Activated naive CD4-positive, alpha-beta T cell treated with anti-CD3 and anti-CD28 coated beads for 36 hours (primary cell): ENCODE measurements around the gene ALPK3. TPM values are rescaled to one million over a fixed set of nuclear protein-coding genes. Genes with fewer than 3 reads are reported as not detected.
"Not testable (repeated sequence)": the region's sequence is repeated elsewhere in the genome, so short reads cannot be mapped to it uniquely, and the experiment has no call there.

Source experiments
- CTCF ChIA-PET: fragments of 350-600 bp; sonication (Branson Sonifier 250); formaldehyde crosslinking; loops from one replicate; lab custom pipeline; 2021; ENCODE audit warnings: antibody characterized with exemption; lab: Charles Lee
- DNase-seq: peaks from one replicate; pipeline ENCODE4 v3.0.0-alpha.2; 2020
- H3K27ac Mint-ChIP-seq: one replicate; pipeline ENCODE4 v1.8.0; 2021; ENCODE audit warnings: mild to moderate bottlenecking, mixed read lengths
- H3K27me3 Mint-ChIP-seq: one replicate; pipeline ENCODE4 v1.8.0; 2021; ENCODE audit warnings: low read depth, mixed read lengths
- H3K36me3 Mint-ChIP-seq: one replicate; pipeline ENCODE4 v1.8.0; 2021; ENCODE audit warnings: low read depth, mixed read lengths
- H3K4me1 Mint-ChIP-seq: one replicate; pipeline ENCODE4 v1.8.0; 2021; ENCODE audit warnings: low read depth, mixed read lengths
- H3K4me3 Mint-ChIP-seq: one replicate; pipeline ENCODE4 v1.8.0; 2021; ENCODE audit warnings: mild to moderate bottlenecking, moderate library complexity, mixed read lengths
- H3K9me3 Mint-ChIP-seq: one replicate; pipeline ENCODE4 v1.8.0; 2021; ENCODE audit warnings: mixed read lengths
- intact Hi-C: fragments of 100-400 bp; cut with micrococcal nuclease; formaldehyde crosslinking; loops from one replicate; pipeline ENCODE4 v1.15.1; 2023
- total RNA-seq, 2 experiments: library from RNA; stranded (reverse); gene quantifications; one replicate each; pipeline ENCODE4 v1.2.3, GENCODE V29; 2021

ALPK3 gene
- total RNA-seq, 2 experiments from 2014 or later = 0.02 to 0.05 TPM

DNA sequence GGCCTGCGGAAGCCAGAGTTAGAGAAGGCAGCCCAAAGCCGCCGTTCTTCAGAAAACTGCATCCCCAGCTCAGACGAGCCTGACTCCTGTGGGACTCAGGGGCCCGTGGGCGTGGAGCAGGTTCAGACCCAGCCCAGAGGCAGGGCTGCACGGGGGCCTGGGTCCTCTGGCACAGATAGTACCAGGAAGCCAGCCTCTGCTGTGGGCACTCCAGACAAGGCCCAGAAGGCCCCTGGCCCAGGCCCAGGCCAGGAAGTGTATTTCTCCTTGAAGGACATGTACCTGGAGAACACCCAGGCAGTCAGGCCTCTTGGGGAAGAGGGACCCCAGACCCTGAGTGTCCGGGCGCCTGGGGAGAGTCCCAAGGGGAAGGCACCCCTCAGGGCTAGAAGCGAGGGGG lies 23.1 kb downstream of the ALPK3 start:
- intact Hi-C loops = no loop called here
- no peak for DNase-seq
- H3K36me3 Mint-ChIP-seq = no peaks in the 10 kb centered on the region
- H3K27ac Mint-ChIP-seq = no peak overlapping the region
- H3K4me1 Mint-ChIP-seq = no peaks in the 10 kb centered on the region
- no peaks in the 10 kb centered on the region for H3K9me3 Mint-ChIP-seq
- no peaks in the 10 kb centered on the region for H3K27me3 Mint-ChIP-seq
- no peak overlapping the region for H3K4me3 Mint-ChIP-seq
- CTCF ChIA-PET = no interaction called here

DNA sequence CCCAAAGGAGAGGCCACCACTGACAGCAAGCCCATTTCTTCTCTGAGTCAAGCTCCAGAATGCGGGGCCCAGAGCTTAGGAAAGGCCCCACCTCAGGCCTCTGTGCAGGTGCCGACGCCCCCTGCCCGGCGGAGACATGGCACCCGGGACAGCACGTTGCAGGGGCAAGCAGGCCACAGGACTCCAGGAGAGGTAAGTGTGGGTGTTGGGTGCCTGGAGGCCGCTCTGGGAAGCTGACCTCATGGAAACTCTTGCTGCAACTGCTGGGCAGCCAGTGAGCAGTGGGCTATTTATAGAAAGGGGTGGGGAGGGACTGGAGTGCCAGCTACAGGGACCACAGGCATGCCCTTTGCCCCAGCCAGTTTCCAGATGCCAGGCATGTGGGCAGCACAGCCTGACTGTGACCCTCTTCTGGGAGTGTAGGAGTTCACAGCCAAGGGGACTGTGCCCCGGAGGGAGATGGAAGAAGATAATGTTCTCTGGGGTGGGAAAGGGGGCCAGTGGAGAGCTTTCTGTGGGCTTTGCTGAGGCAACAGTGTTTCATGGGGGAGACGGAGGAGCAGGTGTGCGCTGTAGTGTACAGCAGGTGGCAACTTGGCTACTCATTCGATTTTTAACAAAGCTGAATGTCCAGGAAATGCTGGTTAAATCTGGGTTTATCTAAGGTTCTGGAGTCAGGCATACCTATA lies 23.7 kb downstream of the ALPK3 start:
- intact Hi-C loops = no loop called here
- no peak overlapping the region for H3K4me3 Mint-ChIP-seq
- no peak overlapping the region for H3K27ac Mint-ChIP-seq
- H3K4me1 Mint-ChIP-seq = no peaks in the 10 kb centered on the region
- H3K36me3 Mint-ChIP-seq = no peaks in the 10 kb centered on the region
- DNase-seq = no peak
- H3K9me3 Mint-ChIP-seq = no peaks in the 10 kb centered on the region
- no peaks in the 10 kb centered on the region for H3K27me3 Mint-ChIP-seq
- CTCF ChIA-PET = no interaction called here

GRCh38 chr15:84842781-84843180 lies 25.6 kb downstream of the ALPK3 start:
- DNase-seq = no peak
- H3K4me3 Mint-ChIP-seq = no peak overlapping the region
- peaks cover 3% of the 10 kb centered on the region for H3K36me3 Mint-ChIP-seq
- CTCF ChIA-PET = interaction anchor here (1.7 kb wide), 1 partner anchor 86 kb away, joined by 6 read pairs; no protein-coding TSS in a partner anchor
- H3K27me3 Mint-ChIP-seq = no peaks in the 10 kb centered on the region
- H3K4me1 Mint-ChIP-seq = no peaks in the 10 kb centered on the region
- intact Hi-C loops = loop anchor here (2.0 kb wide), 1 partner anchor 70 kb away; no protein-coding TSS in a partner anchor
- no peak overlapping the region for H3K27ac Mint-ChIP-seq
- H3K9me3 Mint-ChIP-seq = peaks cover 10% of the 10 kb centered on the region

DNA sequence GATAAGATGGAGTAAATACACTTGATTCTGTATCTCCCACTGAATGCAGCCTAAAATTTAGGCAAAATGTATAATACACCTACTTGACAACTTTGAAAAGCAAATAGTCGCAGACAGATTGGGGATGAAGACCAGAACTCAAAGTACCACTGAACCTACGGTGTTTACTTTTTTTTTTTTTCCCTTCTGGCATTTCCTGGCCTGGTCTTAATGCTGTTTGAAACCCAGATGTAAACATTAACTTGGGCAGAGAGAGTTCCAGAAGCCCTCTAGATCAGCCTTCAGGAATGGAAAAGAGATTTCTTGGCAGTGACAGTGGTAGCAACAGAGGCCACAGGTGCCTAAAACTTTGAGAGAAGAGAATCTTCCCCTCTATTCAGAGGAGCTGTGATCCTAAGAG lies 27.8 kb downstream of the ALPK3 start:
- no peak for DNase-seq
- CTCF ChIA-PET = interaction anchor here (0.6 to 2.1 kb wide), 7 partner anchors 11 to 323 kb away, joined by 3 to 7 read pairs (median 3); no protein-coding TSS in a partner anchor
- H3K4me3 Mint-ChIP-seq = no peak overlapping the region
- no peaks in the 10 kb centered on the region for H3K27me3 Mint-ChIP-seq
- no peak overlapping the region for H3K27ac Mint-ChIP-seq
- peaks cover 13% of the 10 kb centered on the region for H3K9me3 Mint-ChIP-seq
- peaks cover 3% of the 10 kb centered on the region for H3K36me3 Mint-ChIP-seq
- H3K4me1 Mint-ChIP-seq = no peaks in the 10 kb centered on the region
- intact Hi-C loops = loop anchor here (1.0 kb wide), 1 partner anchor 83 kb away; no protein-coding TSS in a partner anchor

- not testable (repeated sequence) for H3K4me3 Mint-ChIP-seq, H3K4me1 Mint-ChIP-seq, H3K27me3 Mint-ChIP-seq, H3K27ac Mint-ChIP-seq, H3K36me3 Mint-ChIP-seq
- CTCF ChIA-PET = interaction anchor here (0.6 to 2.1 kb wide), 8 partner anchors 10 to 322 kb away, joined by 3 to 7 read pairs (median 3); no protein-coding TSS in a partner anchor
- intact Hi-C loops = loop anchor here (1.0 kb wide), 1 partner anchor 83 kb away; no protein-coding TSS in a partner anchor
- peak; percentile 64 for DNase-seq
- H3K9me3 Mint-ChIP-seq = peaks cover 13% of the 10 kb centered on the region
Observed at GRCh38 chr15:84845631-84846030, 28.5 kb downstream of the ALPK3 start.

GRCh38 chr15:84846269-84846668 lies 29.1 kb downstream of the ALPK3 start:
- CTCF ChIA-PET = interaction anchor here (0.6 to 2.1 kb wide), 6 partner anchors 9 to 199 kb away, joined by 3 to 7 read pairs (median 3); no protein-coding TSS in a partner anchor
- intact Hi-C loops = no loop called here
- no peak overlapping the region for H3K27ac Mint-ChIP-seq
- peaks cover 3% of the 10 kb centered on the region for H3K36me3 Mint-ChIP-seq
- no peaks in the 10 kb centered on the region for H3K4me1 Mint-ChIP-seq
- H3K27me3 Mint-ChIP-seq = no peaks in the 10 kb centered on the region
- H3K4me3 Mint-ChIP-seq = no peak overlapping the region
- peaks cover 13% of the 10 kb centered on the region for H3K9me3 Mint-ChIP-seq
- no peak for DNase-seq

DNA sequence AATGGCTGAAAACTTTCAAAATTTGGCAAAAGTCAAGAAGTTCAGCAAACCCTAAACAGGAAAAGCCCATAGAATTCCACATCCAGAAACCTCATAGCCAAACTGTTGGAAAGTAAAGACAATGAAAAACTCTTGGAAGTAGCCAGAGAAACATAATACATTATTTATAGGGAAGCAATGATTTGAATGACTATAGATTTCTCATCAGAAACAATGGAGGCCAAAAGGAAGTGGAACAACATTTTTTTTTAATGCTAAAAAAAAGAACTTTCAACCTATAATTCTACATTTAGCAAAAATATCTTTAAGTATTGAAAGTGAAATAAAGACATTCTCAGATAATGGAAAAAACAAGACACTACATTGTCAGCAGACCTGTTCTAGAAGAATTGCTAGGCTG lies 30.2 kb downstream of the ALPK3 start:
- Mint-ChIP-seq H3K36me3 (peaks cover 3% of the 10 kb centered on the region), H3K27ac (no peak overlapping the region), H3K27me3 (no peaks in the 10 kb centered on the region), H3K4me1 (no peaks in the 10 kb centered on the region), H3K4me3 (no peak overlapping the region), H3K9me3 (peaks cover 13% of the 10 kb centered on the region)
- intact Hi-C loops = no loop called here
- CTCF ChIA-PET = no interaction called here
- DNase-seq = no peak

GRCh38 chr15:84852212-84852611 lies 35.1 kb downstream of the ALPK3 start:
- Mint-ChIP-seq H3K27ac (no peak overlapping the region), H3K9me3 (peaks cover 4% of the 10 kb centered on the region), H3K27me3 (no peaks in the 10 kb centered on the region), H3K36me3 (no peaks in the 10 kb centered on the region), H3K4me1 (no peaks in the 10 kb centered on the region), H3K4me3 (no peak overlapping the region)
- DNase-seq = no peak
- CTCF ChIA-PET = no interaction called here
- intact Hi-C loops = no loop called here

- Mint-ChIP-seq H3K4me1 (no peaks in the 10 kb centered on the region), H3K27me3 (no peaks in the 10 kb centered on the region), H3K36me3 (no peaks in the 10 kb centered on the region), H3K4me3 (no peak overlapping the region), H3K27ac (no peak overlapping the region), H3K9me3 (no peaks in the 10 kb centered on the region)
- CTCF ChIA-PET = interaction anchor here (1.9 kb wide), 1 partner anchor 9 kb away, joined by 5 read pairs; no protein-coding TSS in a partner anchor
- intact Hi-C loops = no loop called here
- no peak for DNase-seq
Observed at GRCh38 chr15:84855136-84855535, 38.0 kb downstream of the ALPK3 start.

DNA sequence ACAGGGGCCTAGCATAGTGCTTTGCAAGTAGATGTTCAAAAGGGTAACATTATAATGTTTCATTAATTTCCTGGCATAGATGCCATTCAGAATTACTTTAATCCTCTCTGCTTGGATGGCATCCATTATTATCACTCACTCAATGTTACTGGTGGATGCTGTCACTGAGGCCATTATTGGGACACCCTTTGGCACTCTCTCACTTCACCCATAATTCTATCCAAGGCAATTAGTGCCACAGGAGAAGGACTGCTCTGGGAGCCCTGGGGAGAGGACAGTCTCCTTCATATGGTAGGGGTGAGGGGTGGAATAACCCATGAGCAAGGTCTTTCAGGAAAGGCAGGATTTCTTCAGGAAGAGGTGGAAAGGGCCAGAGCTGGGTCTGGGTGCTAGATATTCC lies 38.6 kb downstream of the ALPK3 start:
- Mint-ChIP-seq H3K27ac (no peak overlapping the region), H3K9me3 (no peaks in the 10 kb centered on the region), H3K36me3 (no peaks in the 10 kb centered on the region), H3K4me3 (no peak overlapping the region), H3K27me3 (no peaks in the 10 kb centered on the region), H3K4me1 (no peaks in the 10 kb centered on the region)
- CTCF ChIA-PET = interaction anchor here (1.9 kb wide), 1 partner anchor 10 kb away, joined by 5 read pairs; no protein-coding TSS in a partner anchor
- intact Hi-C loops = no loop called here
- DNase-seq = no peak

DNA sequence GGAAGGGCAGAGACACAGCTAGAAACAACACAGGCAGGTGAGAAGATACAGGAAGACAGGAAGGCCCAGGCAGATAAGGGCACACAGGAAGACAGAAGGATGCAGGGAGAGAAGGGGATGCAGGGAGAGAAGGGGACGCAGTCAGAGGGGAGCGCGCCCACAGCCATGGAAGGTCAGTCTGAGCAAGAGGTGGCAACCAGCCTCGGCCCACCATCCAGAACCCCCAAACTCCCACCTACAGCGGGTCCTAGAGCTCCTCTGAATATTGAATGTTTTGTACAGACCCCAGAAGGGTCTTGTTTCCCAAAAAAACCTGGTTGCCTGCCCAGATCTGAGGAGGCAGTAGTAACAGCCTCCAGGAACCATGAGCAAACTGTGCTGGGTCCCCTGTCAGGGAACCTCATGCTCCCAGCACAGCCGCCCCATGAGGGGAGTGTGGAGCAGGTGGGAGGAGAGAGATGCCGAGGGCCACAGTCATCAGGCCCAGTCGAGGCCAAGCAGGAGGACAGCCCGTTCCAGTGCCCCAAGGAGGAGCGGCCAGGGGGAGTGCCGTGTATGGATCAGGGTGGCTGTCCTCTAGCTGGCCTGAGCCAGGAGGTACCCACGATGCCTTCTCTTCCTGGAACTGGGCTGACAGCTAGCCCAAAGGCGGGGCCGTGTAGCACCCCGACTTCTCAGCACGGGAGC lies 39.7 kb downstream of the ALPK3 start:
- intact Hi-C loops = no loop called here
- Mint-ChIP-seq H3K27me3 (no peaks in the 10 kb centered on the region), H3K27ac (no peak overlapping the region), H3K36me3 (no peaks in the 10 kb centered on the region), H3K4me3 (no peak overlapping the region), H3K4me1 (no peaks in the 10 kb centered on the region), H3K9me3 (no peaks in the 10 kb centered on the region)
- no peak for DNase-seq
- CTCF ChIA-PET = interaction anchor here (1.9 kb wide), 1 partner anchor 11 kb away, joined by 5 read pairs; no protein-coding TSS in a partner anchor

- no peaks in the 10 kb centered on the region for H3K27me3 Mint-ChIP-seq
- H3K9me3 Mint-ChIP-seq = no peaks in the 10 kb centered on the region
- H3K4me3 Mint-ChIP-seq = no peak overlapping the region
- intact Hi-C loops = no loop called here
- DNase-seq = no peak
- no peak overlapping the region for H3K27ac Mint-ChIP-seq
- no peaks in the 10 kb centered on the region for H3K4me1 Mint-ChIP-seq
- CTCF ChIA-PET = no interaction called here
- H3K36me3 Mint-ChIP-seq = no peaks in the 10 kb centered on the region
Observed at GRCh38 chr15:84857418-84858004, 40.4 kb downstream of the ALPK3 start.
